Islet of Langerhans (tissue), 1 donor: ENCODE data around the gene GPRASP2.
"Not testable (repeated sequence)": the region's sequence is repeated elsewhere in the genome, so short reads cannot be mapped to it uniquely, and the experiment has no call there.

Source experiments
- FAIRE-seq: peaks from one replicate; lab custom pipeline; 2011; peaks lifted over from hg19 to GRCh38; lab: Jason Lieb, UNC

GPRASP2 gene

DNA sequence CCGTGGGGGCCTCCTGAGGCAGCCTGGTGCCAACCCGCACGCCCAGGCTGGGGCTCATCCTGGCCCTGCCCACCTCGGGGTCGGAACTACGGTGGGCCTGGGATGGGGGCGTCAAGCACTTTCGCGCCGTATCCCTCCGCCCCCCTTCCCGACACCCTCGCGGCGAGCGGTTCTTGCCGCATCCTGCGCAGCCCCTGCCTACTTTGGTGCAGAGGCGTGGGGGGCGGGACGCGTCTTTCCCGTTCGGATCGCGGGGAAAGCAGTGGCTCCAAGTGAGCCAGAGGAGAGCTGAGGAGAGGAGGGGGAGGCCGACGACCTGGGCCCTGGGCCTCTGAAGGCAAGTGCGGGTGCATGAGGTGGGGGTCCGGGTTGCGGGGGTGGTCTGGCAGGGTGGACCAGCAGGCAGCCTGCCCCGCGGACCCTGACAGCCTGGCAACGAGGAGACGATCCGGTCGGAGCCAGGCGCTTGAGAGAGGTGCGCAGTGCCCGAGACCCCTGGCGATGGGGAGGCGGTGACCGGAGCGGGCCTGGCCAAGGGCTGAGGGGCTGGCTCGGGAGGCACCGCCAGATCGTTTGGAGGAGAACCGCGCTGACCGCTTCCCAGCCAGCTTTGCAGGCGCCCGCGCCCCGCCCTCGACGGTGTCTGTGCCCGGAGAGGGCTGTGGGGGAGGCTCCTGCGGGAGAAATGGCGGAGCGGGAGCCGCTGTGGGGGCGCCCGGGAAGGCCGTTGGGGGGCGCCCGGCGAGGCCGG is at the start of gene GPRASP2:
Gene GPRASP2 (plus strand): TSS at position 233 of the 751 bp plus-strand sequence. CDS start 2,422 bp downstream, outside the sequence.
- no peak for FAIRE-seq

DNA sequence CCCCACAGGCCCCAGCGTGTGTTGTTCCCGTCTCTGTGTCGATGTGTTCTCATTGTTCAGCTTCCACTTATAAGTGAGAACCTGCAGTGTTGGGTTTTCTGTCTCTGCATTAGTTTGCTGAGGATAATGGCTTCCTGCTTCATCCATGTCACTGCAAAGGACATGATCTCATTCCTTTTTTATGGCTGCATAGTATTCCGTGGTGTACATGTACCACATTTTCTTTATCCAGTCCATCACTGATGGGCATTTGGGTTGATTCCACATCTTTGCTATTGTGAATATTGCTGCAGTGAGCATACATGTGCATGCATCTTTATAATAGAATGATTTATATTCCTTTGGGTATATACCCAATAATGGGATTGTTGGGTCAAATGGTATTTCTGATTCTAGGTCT is 48.4 kb upstream of the GPRASP2 start:
- not testable (repeated sequence) for FAIRE-seq

GRCh38 chrX:102667034-102667433 is 45.2 kb upstream of the GPRASP2 start:
- not testable (repeated sequence) for FAIRE-seq

- FAIRE-seq, result no peak
Observed at GRCh38 chrX:102669526-102669925, 42.7 kb upstream of the GPRASP2 start.

- no peak for FAIRE-seq
Observed at GRCh38 chrX:102672856-102673255, 39.4 kb upstream of the GPRASP2 start.

GRCh38 chrX:102677479-102677878 is 34.8 kb upstream of the GPRASP2 start:
- peak; percentile 47 for FAIRE-seq

- FAIRE-seq, result no peak
Observed at GRCh38 chrX:102684772-102685520, 27.3 kb upstream of the GPRASP2 start.

GRCh38 chrX:102694749-102695148 is 17.5 kb upstream of the GPRASP2 start:
- no peak for FAIRE-seq

DNA sequence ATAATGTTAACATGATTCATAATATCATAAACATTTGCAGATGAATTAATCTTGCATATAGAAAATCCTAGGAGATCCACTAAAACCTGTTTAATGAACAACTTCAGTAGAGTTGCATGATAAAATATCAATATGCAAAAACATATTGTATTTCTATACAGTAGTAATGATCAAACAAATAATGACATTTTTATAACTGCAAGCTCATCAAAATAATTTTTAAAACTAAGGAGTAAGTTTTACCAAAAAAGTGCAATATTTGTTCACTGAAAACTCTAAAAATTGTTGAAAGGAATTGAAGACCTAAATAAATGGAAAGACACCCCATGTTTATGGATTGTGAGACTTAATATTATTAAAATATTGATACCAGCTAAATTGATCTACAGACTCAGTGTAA is 15.9 kb upstream of the GPRASP2 start:
- no peak for FAIRE-seq

- FAIRE-seq, result peak; percentile 92
Observed at GRCh38 chrX:102697494-102697893, 14.8 kb upstream of the GPRASP2 start.

DNA sequence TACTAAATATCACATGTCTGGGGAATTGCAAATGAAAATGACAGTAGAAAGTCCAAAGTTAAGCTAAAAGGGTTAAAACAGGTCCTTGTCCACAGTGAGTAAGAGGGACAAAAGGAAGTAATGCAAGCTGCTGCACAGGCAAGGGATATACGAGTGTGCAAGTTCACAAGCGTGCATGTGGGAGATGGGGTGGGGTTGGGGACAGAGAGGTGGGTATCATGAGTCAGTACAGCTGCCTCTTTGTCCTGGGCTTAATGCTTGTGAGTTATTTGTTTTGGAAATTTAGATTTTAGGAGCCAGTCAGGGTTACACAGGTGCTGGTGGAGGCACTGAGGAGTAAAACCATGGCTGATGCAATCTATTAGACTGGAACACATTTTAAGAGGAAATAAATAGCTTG is 3.3 kb upstream of the GPRASP2 start:
- FAIRE-seq, result no peak

GRCh38 chrX:102711872-102712215 is 404 bp upstream of the GPRASP2 start:
- FAIRE-seq, result no peak

DNA sequence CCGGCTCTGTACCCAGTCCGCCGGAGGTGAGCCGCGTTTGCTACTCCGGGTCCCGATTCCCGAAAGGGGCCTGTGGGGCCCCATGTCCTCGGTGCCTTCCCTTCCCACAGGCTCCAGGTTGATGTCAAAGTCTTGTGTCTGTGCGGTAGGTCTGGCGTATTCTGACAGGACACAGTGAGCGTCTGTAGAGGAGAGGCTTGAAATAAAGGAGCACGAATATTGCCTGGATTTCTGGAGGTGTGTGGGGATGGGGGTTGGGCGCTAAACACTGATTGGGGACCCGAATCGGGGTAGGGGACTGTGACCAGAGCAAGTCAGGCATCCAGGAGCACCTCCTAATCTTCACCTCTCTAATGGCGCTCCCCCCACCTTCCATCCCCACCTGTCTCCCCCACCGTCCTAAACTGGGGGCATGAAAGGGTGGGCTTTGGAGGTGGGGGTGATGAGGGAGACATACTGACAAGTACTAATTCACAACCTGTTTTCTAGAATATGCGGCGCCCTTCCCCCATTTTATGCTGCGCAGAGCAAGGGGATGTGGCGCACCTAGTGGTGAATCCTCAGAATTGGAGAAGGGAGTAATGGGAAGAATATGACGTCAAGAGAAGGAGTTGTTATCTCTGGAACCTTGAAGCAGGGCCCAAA is 855 bp downstream of the GPRASP2 start:
- peak; percentile 99 for FAIRE-seq

DNA sequence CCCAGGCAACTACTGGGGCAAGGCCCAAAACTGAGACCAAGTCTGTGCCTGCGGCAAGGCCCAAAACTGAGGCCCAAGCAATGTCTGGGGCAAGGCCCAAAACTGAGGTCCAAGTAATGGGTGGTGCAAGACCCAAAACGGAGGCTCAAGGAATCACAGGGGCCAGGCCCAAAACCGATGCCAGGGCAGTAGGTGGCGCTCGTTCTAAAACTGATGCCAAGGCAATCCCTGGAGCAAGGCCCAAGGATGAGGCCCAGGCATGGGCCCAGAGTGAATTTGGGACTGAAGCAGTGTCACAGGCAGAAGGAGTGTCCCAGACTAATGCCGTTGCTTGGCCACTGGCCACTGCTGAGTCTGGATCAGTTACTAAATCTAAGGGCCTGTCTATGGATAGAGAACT is 2.7 kb downstream of the GPRASP2 start:
- no peak for FAIRE-seq

GRCh38 chrX:102715967-102716366 is 3.7 kb downstream of the GPRASP2 start:
- no peak for FAIRE-seq

- FAIRE-seq, result peak; percentile 27
Observed at GRCh38 chrX:102720237-102721168, 8.3 kb downstream of the GPRASP2 start, which contains the start of gene GPRASP3. GPRASP3 (plus strand) TSS chrX:102720743; CDS start chrX:102748996, 28,253 bp downstream.

GRCh38 chrX:102721169-102721506 is 8.9 kb downstream of the GPRASP2 start:
- not testable (repeated sequence) for FAIRE-seq

DNA sequence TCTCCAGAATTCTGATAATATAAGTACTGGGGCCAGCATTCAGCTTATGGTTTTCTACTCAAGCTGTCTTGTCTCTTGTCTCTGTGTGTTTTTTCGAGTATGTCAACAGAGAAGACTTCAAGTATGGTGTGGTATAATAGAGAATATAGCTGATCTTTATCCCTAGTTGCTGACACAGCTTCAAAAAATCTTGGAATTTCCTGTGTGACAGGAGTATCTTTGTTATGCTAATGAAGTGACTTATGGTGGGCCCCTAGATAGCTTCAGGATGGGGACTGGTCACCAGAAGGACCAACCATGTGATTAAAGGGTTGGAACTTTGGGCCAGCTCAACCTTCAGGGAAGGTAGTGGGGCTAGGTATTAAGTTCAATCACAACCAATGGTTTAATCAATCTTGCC is 11.2 kb downstream of the GPRASP2 start:
- no peak for FAIRE-seq

DNA sequence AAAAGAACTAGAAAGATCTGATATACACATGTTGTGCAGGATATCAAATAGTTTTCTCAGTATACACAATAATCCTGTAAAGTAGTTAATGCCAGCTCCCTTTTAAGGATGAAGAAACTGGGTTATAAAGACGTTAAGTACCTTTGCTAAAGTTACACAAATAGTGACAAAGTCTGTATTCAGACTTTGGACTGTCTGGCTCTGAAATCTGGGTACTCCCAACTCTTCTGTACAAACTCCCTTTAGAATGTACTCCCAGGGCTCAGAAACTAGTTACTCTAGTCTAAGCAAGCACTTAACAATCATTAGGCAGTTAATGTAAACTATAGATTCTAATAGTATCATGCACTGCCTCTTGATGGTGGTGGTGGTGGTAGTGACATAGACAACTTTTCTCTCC is 15.5 kb downstream of the GPRASP2 start:
- FAIRE-seq, result no peak

GRCh38 chrX:102728646-102729045 is 16.4 kb downstream of the GPRASP2 start:
- FAIRE-seq, result no peak

DNA sequence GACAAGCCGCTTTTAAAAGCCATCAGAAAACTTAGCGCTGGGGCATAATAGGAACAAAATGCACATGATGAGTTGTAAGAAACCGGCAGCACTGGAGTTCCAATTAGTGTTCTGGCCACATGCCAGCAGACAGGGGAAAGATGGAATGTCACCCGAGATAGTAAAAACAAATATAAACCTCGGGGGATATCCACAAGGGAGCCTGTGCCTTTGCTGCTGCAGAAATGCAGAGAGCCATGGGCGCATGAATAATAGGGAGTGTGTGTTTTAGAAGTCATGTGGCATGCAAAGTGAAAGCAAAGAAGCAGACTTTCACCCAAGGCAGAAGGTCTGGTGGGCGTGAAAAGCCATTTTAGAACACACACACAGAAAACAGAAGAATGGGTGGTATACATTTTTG is 27.4 kb downstream of the GPRASP2 start:
- no peak for FAIRE-seq

DNA sequence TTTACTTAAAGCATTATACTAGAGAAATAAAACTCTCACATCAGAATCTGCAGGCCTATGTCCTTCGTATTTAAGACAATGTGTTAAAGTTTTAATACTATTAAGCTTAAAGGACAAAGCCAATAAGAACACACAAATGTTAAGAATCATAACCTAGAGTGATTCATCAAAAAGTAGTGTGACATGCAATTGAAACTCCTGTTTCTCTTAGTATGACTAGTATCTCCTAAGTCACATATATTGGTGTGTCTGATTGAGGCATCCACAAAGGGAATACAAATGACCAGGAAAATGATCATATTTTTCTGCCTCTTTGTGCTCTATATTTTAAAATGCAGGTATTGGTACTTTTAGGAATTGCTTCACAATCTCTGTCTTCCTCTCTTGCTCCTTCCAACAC is 32.1 kb downstream of the GPRASP2 start:
- FAIRE-seq, result no peak
